ENCODE measurements around the gene SSR2.

DNA sequence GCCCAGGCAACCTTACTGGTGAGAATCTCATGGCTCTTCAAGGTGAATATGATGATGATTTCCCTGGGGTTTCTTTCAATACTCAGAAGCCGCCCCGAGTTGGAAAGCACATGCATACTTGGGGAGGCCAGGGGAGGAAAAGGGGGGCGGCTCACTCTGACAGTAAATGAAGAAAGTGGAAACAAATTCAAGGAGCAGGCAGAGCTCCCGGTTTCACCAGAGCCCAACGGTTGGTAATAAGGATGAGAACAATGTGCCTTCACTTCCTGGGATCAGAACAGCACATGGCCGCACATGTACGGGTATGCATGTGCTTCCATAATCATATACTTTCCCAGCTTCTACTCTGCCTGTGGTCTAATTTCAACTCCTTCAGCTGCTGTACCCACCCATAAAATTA lies 38.6 kb downstream of the SSR2 start:
- TF ChIP-seq, protein P1, sequence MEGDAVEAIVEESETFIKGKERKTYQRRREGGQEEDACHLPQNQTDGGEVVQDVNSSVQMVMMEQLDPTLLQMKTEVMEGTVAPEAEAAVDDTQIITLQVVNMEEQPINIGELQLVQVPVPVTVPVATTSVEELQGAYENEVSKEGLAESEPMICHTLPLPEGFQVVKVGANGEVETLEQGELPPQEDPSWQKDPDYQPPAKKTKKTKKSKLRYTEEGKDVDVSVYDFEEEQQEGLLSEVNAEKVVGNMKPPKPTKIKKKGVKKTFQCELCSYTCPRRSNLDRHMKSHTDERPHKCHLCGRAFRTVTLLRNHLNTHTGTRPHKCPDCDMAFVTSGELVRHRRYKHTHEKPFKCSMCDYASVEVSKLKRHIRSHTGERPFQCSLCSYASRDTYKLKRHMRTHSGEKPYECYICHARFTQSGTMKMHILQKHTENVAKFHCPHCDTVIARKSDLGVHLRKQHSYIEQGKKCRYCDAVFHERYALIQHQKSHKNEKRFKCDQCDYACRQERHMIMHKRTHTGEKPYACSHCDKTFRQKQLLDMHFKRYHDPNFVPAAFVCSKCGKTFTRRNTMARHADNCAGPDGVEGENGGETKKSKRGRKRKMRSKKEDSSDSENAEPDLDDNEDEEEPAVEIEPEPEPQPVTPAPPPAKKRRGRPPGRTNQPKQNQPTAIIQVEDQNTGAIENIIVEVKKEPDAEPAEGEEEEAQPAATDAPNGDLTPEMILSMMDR (IDR thresholded peaks at IDR 0.05; ENCODE audit: insufficient read depth, low read depth, low read length), result no peak
- no peak for TF ChIP-seq EZH2 (IDR thresholded peaks at IDR 0.05; ENCODE audit: insufficient read depth, low read length)
